ENCODE measurements around the gene LAMA1.
"Not testable (repeated sequence)": the region's sequence is repeated elsewhere in the genome, so short reads cannot be mapped to it uniquely, and the experiment has no call there.

LAMA1 gene

GRCh38 chr18:6939972-6940371 is 177.6 kb downstream of the LAMA1 start:
- no peak overlapping the region for H3K27ac ChIP-seq

GRCh38 chr18:6938403-6938802 is 179.2 kb downstream of the LAMA1 start:
- H3K27ac ChIP-seq; H3K36me3 ChIP-seq; H3K4me3 ChIP-seq (ENCODE audit: low read depth in 1 of 2, low read length in 1 of 2); H3K4me1 ChIP-seq (ENCODE audit: control insufficient read depth in 1 of 2, insufficient read depth in 1 of 2, low read depth in 1 of 2, low read length in 1 of 2); H3K9me3 ChIP-seq: not testable (repeated sequence)
- peaks cover 58% of the 10 kb centered on the region for H3K27me3 ChIP-seq

More at GRCh38 chr18:6939972-6940371, 177.6 kb downstream of the LAMA1 start:
- no peaks in the 10 kb centered on the region for H3K36me3 ChIP-seq
- TF ChIP-seq CTCF (IDR thresholded peaks at IDR 0.05), result no peak
- H3K4me3 ChIP-seq (ENCODE audit: low read depth in 1 of 2, low read length in 1 of 2), result no peak overlapping the region
- H3K4me1 ChIP-seq (ENCODE audit: control insufficient read depth in 1 of 2, insufficient read depth in 1 of 2, low read depth in 1 of 2, low read length in 1 of 2), result no peaks in the 10 kb centered on the region
- no peaks in the 10 kb centered on the region for H3K9me3 ChIP-seq
- H3K27me3 ChIP-seq, result peaks cover 55% of the 10 kb centered on the region

- no peaks in the 10 kb centered on the region for H3K4me1 ChIP-seq (ENCODE audit: control insufficient read depth in 1 of 2, insufficient read depth in 1 of 2, low read depth in 1 of 2, low read length in 1 of 2)
- H3K27ac ChIP-seq, result no peak overlapping the region
- no peaks in the 10 kb centered on the region for H3K9me3 ChIP-seq
- H3K4me3 ChIP-seq (ENCODE audit: low read depth in 1 of 2, low read length in 1 of 2), result no peak overlapping the region
- H3K27me3 ChIP-seq, result peaks cover 58% of the 10 kb centered on the region
- TF ChIP-seq CTCF (IDR thresholded peaks at IDR 0.05), result no peak
- H3K36me3 ChIP-seq, result no peaks in the 10 kb centered on the region
Measured at GRCh38 chr18:6938003-6938402, 179.6 kb downstream of the LAMA1 start.

GRCh38 chr18:6934859-6935258 is 182.7 kb downstream of the LAMA1 start:
- no peak overlapping the region for H3K27ac ChIP-seq
- no peaks in the 10 kb centered on the region for H3K36me3 ChIP-seq
- H3K4me3 ChIP-seq (ENCODE audit: low read depth in 1 of 2, low read length in 1 of 2), result no peak overlapping the region
- H3K27me3 ChIP-seq, result peaks cover 42% of the 10 kb centered on the region
- H3K4me1 ChIP-seq (ENCODE audit: control insufficient read depth in 1 of 2, insufficient read depth in 1 of 2, low read depth in 1 of 2, low read length in 1 of 2), result no peaks in the 10 kb centered on the region
- TF ChIP-seq CTCF (IDR thresholded peaks at IDR 0.05), result no peak
- no peaks in the 10 kb centered on the region for H3K9me3 ChIP-seq

GRCh38 chr18:6929370-6930102 is 188.1 kb downstream of the LAMA1 start:
- no peak for TF ChIP-seq CTCF (IDR thresholded peaks at IDR 0.05)
- Histone ChIP-seq H3K9me3 (no peaks in the 10 kb centered on the region), H3K36me3 (no peaks in the 10 kb centered on the region), H3K4me3 (ENCODE audit: low read depth in 1 of 2, low read length in 1 of 2) (no peak overlapping the region), H3K27me3 (peaks cover 4% of the 10 kb centered on the region), H3K27ac (no peak overlapping the region), H3K4me1 (ENCODE audit: control insufficient read depth in 1 of 2, insufficient read depth in 1 of 2, low read depth in 1 of 2, low read length in 1 of 2) (no peaks in the 10 kb centered on the region)

- no peaks in the 10 kb centered on the region for H3K36me3 ChIP-seq
- no peak overlapping the region for H3K27ac ChIP-seq
- H3K4me3 ChIP-seq (ENCODE audit: low read depth in 1 of 2, low read length in 1 of 2), result no peak overlapping the region
- H3K4me1 ChIP-seq (ENCODE audit: control insufficient read depth in 1 of 2, insufficient read depth in 1 of 2, low read depth in 1 of 2, low read length in 1 of 2), result no peaks in the 10 kb centered on the region
- no peak for TF ChIP-seq CTCF (IDR thresholded peaks at IDR 0.05)
- no peaks in the 10 kb centered on the region for H3K9me3 ChIP-seq
- no peaks in the 10 kb centered on the region for H3K27me3 ChIP-seq
Measured at GRCh38 chr18:6928359-6928758, 189.2 kb downstream of the LAMA1 start.
